CD4-positive, alpha-beta T cell treated with Interleukin-15 for 1 hour (primary cell): Measurements from ENCODE around the gene KCNIP4.

Source experiments
- DNase-seq: peaks from one replicate; pipeline ENCODE4 v3.0.0-alpha.2; 2020

Gene KCNIP4

GRCh38 chr4:20901851-20902250, 1046.7 kb downstream of the KCNIP4 start:
- no peak for DNase-seq

GRCh38 chr4:20899591-20899990, 1049.0 kb downstream of the KCNIP4 start:
- DNase-seq = no peak

- DNase-seq = no peak
Observed at GRCh38 chr4:20895988-20896387, 1052.6 kb downstream of the KCNIP4 start.

GRCh38 chr4:20895208-20895607, 1053.4 kb downstream of the KCNIP4 start:
- DNase-seq = no peak

- no peak for DNase-seq
Observed at GRCh38 chr4:20890761-20891160, 1057.8 kb downstream of the KCNIP4 start.

GRCh38 chr4:20889901-20890300, 1058.7 kb downstream of the KCNIP4 start:
- DNase-seq = no peak

GRCh38 chr4:20883677-20884076, 1064.9 kb downstream of the KCNIP4 start:
- no peak for DNase-seq

GRCh38 chr4:20883231-20883630, 1065.3 kb downstream of the KCNIP4 start:
- DNase-seq = no peak

GRCh38 chr4:20882500-20882899, 1066.1 kb downstream of the KCNIP4 start:
- DNase-seq = no peak

GRCh38 chr4:20881658-20882057, 1066.9 kb downstream of the KCNIP4 start:
- DNase-seq = no peak

GRCh38 chr4:20878806-20879205, 1069.8 kb downstream of the KCNIP4 start:
- no peak for DNase-seq

- DNase-seq = no peak
Observed at GRCh38 chr4:20870436-20870835, 1078.1 kb downstream of the KCNIP4 start.

GRCh38 chr4:20868108-20868507, 1080.5 kb downstream of the KCNIP4 start:
- no peak for DNase-seq

- no peak for DNase-seq
Observed at GRCh38 chr4:20860878-20861277, 1087.7 kb downstream of the KCNIP4 start.

- DNase-seq = no peak
Observed at GRCh38 chr4:20859097-20859781, 1089.3 kb downstream of the KCNIP4 start.

- DNase-seq = no peak
Observed at GRCh38 chr4:20857081-20857480, 1091.5 kb downstream of the KCNIP4 start.

- no peak for DNase-seq
Observed at GRCh38 chr4:20847124-20847747, 1101.3 kb downstream of the KCNIP4 start.

GRCh38 chr4:20844311-20844710, 1104.3 kb downstream of the KCNIP4 start:
- DNase-seq = no peak

- no peak for DNase-seq
Observed at GRCh38 chr4:20840648-20841190, 1107.9 kb downstream of the KCNIP4 start.

GRCh38 chr4:20839957-20840356, 1108.6 kb downstream of the KCNIP4 start:
- DNase-seq = no peak

GRCh38 chr4:20838476-20838875, 1110.1 kb downstream of the KCNIP4 start:
- no peak for DNase-seq

GRCh38 chr4:20832826-20833225, 1115.7 kb downstream of the KCNIP4 start:
- DNase-seq = no peak

- no peak for DNase-seq
Observed at GRCh38 chr4:20831746-20832145, 1116.8 kb downstream of the KCNIP4 start.

- no peak for DNase-seq
Observed at GRCh38 chr4:20829617-20830357, 1118.8 kb downstream of the KCNIP4 start.
